ENCODE data around the gene GGT5. TPM values are rescaled to one million over a fixed set of nuclear protein-coding genes. Genes with fewer than 3 reads are reported as not detected.
"Not testable (repeated sequence)": the region's sequence is repeated elsewhere in the genome, so short reads cannot be mapped to it uniquely, and the experiment has no call there.

Gene GGT5
- total RNA-seq, 1 donor from 2014 or later: 38.2 TPM

GRCh38 chr22:24240985-24241692 lies 3.7 kb downstream of the GGT5 start:
- DNase-seq (ENCODE audit: low spot score); intact Hi-C loops (cut with DNase I); ATAC-seq: not testable (repeated sequence)

GRCh38 chr22:24240381-24240780 lies 4.5 kb downstream of the GGT5 start:
- intact Hi-C loops (cut with DNase I): no loop called here
- DNase-seq (ENCODE audit: low spot score) (no peak), ATAC-seq (no peak)

- ATAC-seq; DNase-seq (ENCODE audit: low spot score); intact Hi-C loops (cut with DNase I): not testable (repeated sequence)
Measured at GRCh38 chr22:24238101-24238694, 6.7 kb downstream of the GGT5 start.

GRCh38 chr22:24236656-24237055 lies 8.2 kb downstream of the GGT5 start:
- intact Hi-C loops (cut with DNase I): no loop called here
- ATAC-seq: no peak
- no peak for DNase-seq (ENCODE audit: low spot score)

- ATAC-seq: no peak
- DNase-seq (ENCODE audit: low spot score): no peak
- intact Hi-C loops (cut with DNase I): no loop called here
Measured at GRCh38 chr22:24235315-24235714, 9.6 kb downstream of the GGT5 start.

GRCh38 chr22:24233816-24234215 lies 11.1 kb downstream of the GGT5 start:
- no peak for DNase-seq (ENCODE audit: low spot score)
- intact Hi-C loops (cut with DNase I): no loop called here
- ATAC-seq: no peak

GRCh38 chr22:24233235-24233634 lies 11.6 kb downstream of the GGT5 start:
- DNase-seq (ENCODE audit: low spot score): no peak
- intact Hi-C loops (cut with DNase I): no loop called here
- no peak for ATAC-seq

- ATAC-seq: no peak
- intact Hi-C loops (cut with DNase I): no loop called here
Measured at GRCh38 chr22:24232725-24233124, 12.2 kb downstream of the GGT5 start.

GRCh38 chr22:24232124-24232523 lies 12.8 kb downstream of the GGT5 start:
- ATAC-seq: no peak
- no peak for DNase-seq (ENCODE audit: low spot score)
- intact Hi-C loops (cut with DNase I): no loop called here

More at GRCh38 chr22:24232725-24233124, 12.2 kb downstream of the GGT5 start:
- DNase-seq (ENCODE audit: low spot score): no peak

GRCh38 chr22:24231706-24232105 lies 13.2 kb downstream of the GGT5 start:
- no peak for ATAC-seq
- intact Hi-C loops (cut with DNase I): no loop called here
- no peak for DNase-seq (ENCODE audit: low spot score)

GRCh38 chr22:24230911-24231656 lies 13.8 kb downstream of the GGT5 start:
- DNase-seq (ENCODE audit: low spot score) (no peak), ATAC-seq (no peak)
- intact Hi-C loops (cut with DNase I): no loop called here

GRCh38 chr22:24225951-24226350 lies 18.9 kb downstream of the GGT5 start:
- ATAC-seq (no peak), DNase-seq (ENCODE audit: low spot score) (no peak)
- intact Hi-C loops (cut with DNase I): no loop called here

- ATAC-seq (peak; percentile 41), DNase-seq (ENCODE audit: low spot score) (no peak)
- intact Hi-C loops (cut with DNase I): no loop called here
Measured at GRCh38 chr22:24225044-24225601, 19.8 kb downstream of the GGT5 start.

GRCh38 chr22:24224468-24224867 lies 20.4 kb downstream of the GGT5 start:
- DNase-seq (ENCODE audit: low spot score) (no peak), ATAC-seq (no peak)
- intact Hi-C loops (cut with DNase I): no loop called here

- DNase-seq (ENCODE audit: low spot score): no peak
- intact Hi-C loops (cut with DNase I): no loop called here
- ATAC-seq: no peak
Measured at GRCh38 chr22:24219750-24220149, 25.1 kb downstream of the GGT5 start.

- DNase-seq (ENCODE audit: low spot score) (no peak), ATAC-seq (no peak)
Measured at GRCh38 chr22:24217384-24217783, 27.5 kb downstream of the GGT5 start.

GRCh38 chr22:24216541-24217209 lies 28.2 kb downstream of the GGT5 start:
- ATAC-seq (no peak), DNase-seq (ENCODE audit: low spot score) (no peak)
- intact Hi-C loops (cut with DNase I): no loop called here

More at GRCh38 chr22:24217384-24217783, 27.5 kb downstream of the GGT5 start:
- intact Hi-C loops (cut with DNase I): no loop called here

GRCh38 chr22:24214467-24215285 lies 30.2 kb downstream of the GGT5 start:
- DNase-seq (ENCODE audit: low spot score) (no peak), ATAC-seq (no peak)
- intact Hi-C loops (cut with DNase I): no loop called here
